KMS-11 (cell line): ENCODE data around the gene RALB.

Experiments used
- H2AFZ ChIP-seq: fragments of 200-600 bp; sonication (generic); 2 replicates; pipeline ENCODE4 v1.6.1; 2016; ENCODE audit warnings: antibody characterized with exemption, mixed run types, low read depth
- H3K27ac ChIP-seq: fragments of 200-600 bp; sonication (generic); 2 replicates; pipeline ENCODE4 v1.6.1; 2016; ENCODE audit warnings: mild to moderate bottlenecking, mixed run types
- H3K27me3 ChIP-seq: fragments of 200-600 bp; sonication (generic); 2 replicates; pipeline ENCODE4 v1.6.1; 2017; ENCODE audit warnings: mild to moderate bottlenecking, low read depth, mixed run types, moderate library complexity; ENCODE audit not compliant: insufficient read depth
- H3K36me3 ChIP-seq: fragments of 200-600 bp; sonication (generic); 2 replicates; pipeline ENCODE4 v1.6.1; 2017; ENCODE audit warnings: mild to moderate bottlenecking, mixed run types; ENCODE audit not compliant: insufficient read depth
- H3K4me1 ChIP-seq: fragments of 200-600 bp; sonication (generic); 2 replicates; pipeline ENCODE4 v1.6.1; 2016; ENCODE audit warnings: mild to moderate bottlenecking, low read depth, mixed run types; ENCODE audit not compliant: poor library complexity, severe bottlenecking
- H3K4me2 ChIP-seq: fragments of 200-600 bp; sonication (generic); 2 replicates; pipeline ENCODE4 v1.7.0; 2016; ENCODE audit warnings: mild to moderate bottlenecking, mixed run types
- H3K4me3 ChIP-seq: fragments of 200-600 bp; sonication (generic); IDR thresholded peaks from 2 replicates; pipeline ENCODE4 v1.6.1; 2017; ENCODE audit warnings: low read depth, low read length, mixed read lengths; ENCODE audit not compliant: insufficient read depth
- H3K79me2 ChIP-seq: fragments of 200-600 bp; sonication (generic); 2 replicates; pipeline ENCODE4 v1.6.1; 2016; ENCODE audit warnings: low read depth, mixed run types; ENCODE audit not compliant: insufficient read depth
- H3K9ac ChIP-seq: fragments of 200-600 bp; sonication (generic); 2 replicates; pipeline ENCODE4 v1.6.1; 2016; ENCODE audit warnings: mild to moderate bottlenecking, mixed run types
- H4K20me1 ChIP-seq: fragments of 200-600 bp; sonication (generic); 2 replicates; pipeline ENCODE4 v1.6.1; 2016; ENCODE audit warnings: mild to moderate bottlenecking, mixed run types; ENCODE audit not compliant: insufficient read depth
- TF ChIP-seq, protein P1 (sequence below): fragments of 200-600 bp; sonication (generic); conservative IDR thresholded peaks from 2 replicates; pipeline ENCODE4 v1.6.1; 2017; ENCODE audit warnings: low read depth, mild to moderate bottlenecking, antibody characterized with exemption, low read length, moderate library complexity, mixed read lengths

Gene RALB

DNA sequence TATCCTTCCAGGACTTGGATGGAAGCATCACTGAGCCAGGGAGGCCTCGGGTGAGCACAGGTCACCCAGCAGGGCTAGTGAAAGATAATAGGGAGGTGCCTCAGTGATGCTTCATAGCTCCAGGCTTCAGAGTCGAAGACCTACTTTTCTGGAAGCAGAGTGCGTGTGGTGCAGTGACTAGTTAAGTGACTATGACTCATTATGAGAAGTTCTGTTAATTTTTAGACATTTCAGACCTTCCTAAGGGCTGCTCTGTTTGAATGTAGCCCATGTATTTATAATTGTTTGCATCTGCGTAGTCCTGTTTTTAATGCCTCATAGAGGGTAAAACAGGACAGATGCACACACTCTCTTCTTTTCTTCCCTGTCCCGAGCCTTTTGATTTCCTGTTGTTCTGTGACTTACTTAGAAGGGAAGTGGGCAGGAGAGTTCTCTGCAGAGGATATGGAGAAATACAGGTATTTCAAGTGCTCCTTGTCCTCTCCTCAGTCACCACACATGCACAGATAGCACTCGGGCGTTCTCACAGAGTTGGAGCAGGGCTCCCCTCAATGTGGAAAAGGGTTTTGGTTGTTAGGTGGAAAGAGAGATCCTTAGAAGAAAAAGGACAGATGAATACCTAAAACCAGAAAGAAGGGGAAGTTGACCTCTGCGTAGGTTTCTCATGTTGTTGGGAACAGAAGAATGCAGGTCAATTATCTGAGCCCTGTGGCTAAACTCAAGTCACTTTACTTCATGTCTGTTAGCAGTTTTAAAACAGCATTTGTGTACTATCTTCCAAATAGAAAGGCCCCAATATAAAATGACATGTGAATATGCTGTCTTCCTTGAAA lies 34.7 kb downstream of the RALB start:
- TF ChIP-seq, protein P1, sequence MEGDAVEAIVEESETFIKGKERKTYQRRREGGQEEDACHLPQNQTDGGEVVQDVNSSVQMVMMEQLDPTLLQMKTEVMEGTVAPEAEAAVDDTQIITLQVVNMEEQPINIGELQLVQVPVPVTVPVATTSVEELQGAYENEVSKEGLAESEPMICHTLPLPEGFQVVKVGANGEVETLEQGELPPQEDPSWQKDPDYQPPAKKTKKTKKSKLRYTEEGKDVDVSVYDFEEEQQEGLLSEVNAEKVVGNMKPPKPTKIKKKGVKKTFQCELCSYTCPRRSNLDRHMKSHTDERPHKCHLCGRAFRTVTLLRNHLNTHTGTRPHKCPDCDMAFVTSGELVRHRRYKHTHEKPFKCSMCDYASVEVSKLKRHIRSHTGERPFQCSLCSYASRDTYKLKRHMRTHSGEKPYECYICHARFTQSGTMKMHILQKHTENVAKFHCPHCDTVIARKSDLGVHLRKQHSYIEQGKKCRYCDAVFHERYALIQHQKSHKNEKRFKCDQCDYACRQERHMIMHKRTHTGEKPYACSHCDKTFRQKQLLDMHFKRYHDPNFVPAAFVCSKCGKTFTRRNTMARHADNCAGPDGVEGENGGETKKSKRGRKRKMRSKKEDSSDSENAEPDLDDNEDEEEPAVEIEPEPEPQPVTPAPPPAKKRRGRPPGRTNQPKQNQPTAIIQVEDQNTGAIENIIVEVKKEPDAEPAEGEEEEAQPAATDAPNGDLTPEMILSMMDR, result no peak
- Histone ChIP-seq H3K36me3 (no peaks in the 10 kb centered on the region), H3K4me3 (no peak overlapping the region), H3K79me2 (no peaks in the 10 kb centered on the region), H3K4me1 (peaks cover 21% of the 10 kb centered on the region), H2AFZ (no peak overlapping the region), H3K4me2 (no peak overlapping the region), H3K27me3 (no peaks in the 10 kb centered on the region), H3K27ac (no peak overlapping the region), H4K20me1 (no peaks in the 10 kb centered on the region), H3K9ac (no peak overlapping the region)

DNA sequence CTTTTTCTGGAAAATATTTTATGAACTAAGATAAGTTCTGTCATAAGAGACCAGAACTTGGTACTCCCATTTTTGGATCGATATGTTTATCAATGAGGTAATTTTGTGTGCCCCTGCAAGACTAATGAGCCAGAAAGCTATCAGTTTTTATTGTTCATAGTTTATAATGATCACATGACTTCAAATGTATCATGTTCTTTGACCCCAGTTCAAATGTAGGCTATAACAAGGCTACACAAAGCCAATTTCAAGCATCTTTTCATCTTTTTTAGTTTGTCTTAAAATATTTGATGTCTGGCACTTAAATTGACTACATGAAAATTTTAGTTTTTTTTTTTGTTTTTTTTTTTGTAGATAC lies 35.3 kb downstream of the RALB start:
- Histone ChIP-seq H3K4me2 (no peak overlapping the region), H3K27ac (no peak overlapping the region), H3K27me3 (no peaks in the 10 kb centered on the region), H3K4me3 (no peak overlapping the region), H4K20me1 (no peaks in the 10 kb centered on the region), H3K79me2 (no peaks in the 10 kb centered on the region), H2AFZ (no peak overlapping the region), H3K4me1 (peaks cover 22% of the 10 kb centered on the region), H3K9ac (no peak overlapping the region), H3K36me3 (no peaks in the 10 kb centered on the region)
- TF ChIP-seq, protein P1, result no peak

DNA sequence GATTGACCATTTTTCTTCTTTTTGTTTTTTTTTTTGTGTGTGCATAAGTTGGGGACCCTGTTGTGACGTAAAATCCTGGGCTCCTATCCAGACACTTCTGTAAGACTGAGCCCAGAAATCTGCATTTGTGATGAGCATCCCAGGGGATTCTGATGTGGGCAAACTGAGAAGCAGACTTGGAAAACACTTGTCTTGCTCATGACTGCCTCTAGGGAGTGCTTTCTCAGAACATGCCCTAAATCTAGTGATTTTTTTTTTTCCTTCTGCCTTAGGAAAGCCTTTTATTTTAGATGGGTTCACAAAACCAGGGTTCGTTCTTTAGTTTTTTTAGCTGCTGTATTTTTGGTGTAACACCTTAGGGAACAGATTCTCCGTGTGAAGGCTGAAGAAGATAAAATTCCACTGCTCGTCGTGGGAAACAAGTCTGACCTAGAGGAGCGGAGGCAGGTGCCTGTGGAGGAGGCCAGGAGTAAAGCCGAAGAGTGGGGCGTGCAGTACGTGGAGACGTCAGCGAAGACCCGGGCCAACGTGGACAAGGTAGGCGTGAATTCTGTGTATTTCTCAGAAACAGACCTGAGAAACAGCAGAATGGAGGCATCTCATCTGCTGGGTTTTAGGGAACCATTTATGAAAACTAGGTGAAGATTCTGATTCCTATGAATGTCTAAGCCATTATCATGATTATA lies 36.7 kb downstream of the RALB start:
- no peak overlapping the region for H3K9ac ChIP-seq
- no peak overlapping the region for H3K4me3 ChIP-seq
- H3K4me1 ChIP-seq, result peaks cover 22% of the 10 kb centered on the region
- H2AFZ ChIP-seq, result no peak overlapping the region
- no peaks in the 10 kb centered on the region for H3K79me2 ChIP-seq
- H3K4me2 ChIP-seq, result no peak overlapping the region
- TF ChIP-seq, protein P1, result no peak
- H4K20me1 ChIP-seq, result no peaks in the 10 kb centered on the region
- no peaks in the 10 kb centered on the region for H3K27me3 ChIP-seq
- no peak overlapping the region for H3K27ac ChIP-seq
- no peaks in the 10 kb centered on the region for H3K36me3 ChIP-seq

DNA sequence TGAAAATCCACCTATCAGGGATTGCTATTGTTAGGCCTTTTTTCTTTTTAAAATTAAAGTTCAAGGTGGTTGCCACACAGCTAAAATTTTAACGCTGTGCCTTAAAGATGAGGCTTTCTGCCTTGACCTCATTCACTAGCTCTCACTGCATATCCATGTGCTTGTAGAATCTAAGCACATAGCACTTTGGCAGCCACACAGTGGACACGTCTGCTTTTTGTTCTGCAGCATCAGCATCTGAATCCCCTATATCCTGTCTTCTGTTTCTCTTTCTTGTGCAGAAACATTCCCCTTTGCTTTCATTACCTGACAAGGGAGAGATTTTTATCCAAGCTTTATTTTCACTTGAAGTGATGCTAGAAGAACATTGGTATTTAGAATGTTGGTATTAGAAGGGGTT lies 38.1 kb downstream of the RALB start:
- H3K27me3 ChIP-seq, result no peaks in the 10 kb centered on the region
- TF ChIP-seq, protein P1, result no peak
- H3K27ac ChIP-seq, result no peak overlapping the region
- peaks cover 22% of the 10 kb centered on the region for H3K4me1 ChIP-seq
- H3K36me3 ChIP-seq, result no peaks in the 10 kb centered on the region
- H3K79me2 ChIP-seq, result no peaks in the 10 kb centered on the region
- H3K4me2 ChIP-seq, result no peak overlapping the region
- no peak overlapping the region for H3K4me3 ChIP-seq
- no peak overlapping the region for H3K9ac ChIP-seq
- no peaks in the 10 kb centered on the region for H4K20me1 ChIP-seq
- H2AFZ ChIP-seq, result no peak overlapping the region
